ENCODE measurements around the gene ARHGEF16.

GRCh38 chr1:3420218-3420951 lies 34.1 kb upstream of the ARHGEF16 start:
- no peak for TF ChIP-seq POLR2A (IDR thresholded peaks at IDR 0.05)
- TF ChIP-seq, protein P1, sequence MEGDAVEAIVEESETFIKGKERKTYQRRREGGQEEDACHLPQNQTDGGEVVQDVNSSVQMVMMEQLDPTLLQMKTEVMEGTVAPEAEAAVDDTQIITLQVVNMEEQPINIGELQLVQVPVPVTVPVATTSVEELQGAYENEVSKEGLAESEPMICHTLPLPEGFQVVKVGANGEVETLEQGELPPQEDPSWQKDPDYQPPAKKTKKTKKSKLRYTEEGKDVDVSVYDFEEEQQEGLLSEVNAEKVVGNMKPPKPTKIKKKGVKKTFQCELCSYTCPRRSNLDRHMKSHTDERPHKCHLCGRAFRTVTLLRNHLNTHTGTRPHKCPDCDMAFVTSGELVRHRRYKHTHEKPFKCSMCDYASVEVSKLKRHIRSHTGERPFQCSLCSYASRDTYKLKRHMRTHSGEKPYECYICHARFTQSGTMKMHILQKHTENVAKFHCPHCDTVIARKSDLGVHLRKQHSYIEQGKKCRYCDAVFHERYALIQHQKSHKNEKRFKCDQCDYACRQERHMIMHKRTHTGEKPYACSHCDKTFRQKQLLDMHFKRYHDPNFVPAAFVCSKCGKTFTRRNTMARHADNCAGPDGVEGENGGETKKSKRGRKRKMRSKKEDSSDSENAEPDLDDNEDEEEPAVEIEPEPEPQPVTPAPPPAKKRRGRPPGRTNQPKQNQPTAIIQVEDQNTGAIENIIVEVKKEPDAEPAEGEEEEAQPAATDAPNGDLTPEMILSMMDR (IDR thresholded peaks at IDR 0.05 in 4 of 5, conservative IDR thresholded peaks at IDR 0.05 in 1 of 5) = no peak

Data from gastrocnemius medialis (tissue), 4 donors.